HEK293T (cell line): ENCODE data around the gene ADAMTS7.
"Not testable (repeated sequence)": the region's sequence is repeated elsewhere in the genome, so short reads cannot be mapped to it uniquely, and the experiment has no call there.

ENCODE experiments used
- CTCF ChIA-PET: fragments of 350-600 bp; formaldehyde crosslinking; extraction: SDS; loops from one replicate; lab custom pipeline; 2021; ENCODE audit warnings: antibody characterized with exemption, inconsistent platforms; lab: Yijun Ruan, JAX
- POLR2A ChIA-PET: fragments of 350-600 bp; formaldehyde crosslinking; extraction: SDS; loops from one replicate; lab custom pipeline; 2020; ENCODE audit warnings: antibody characterized with exemption, inconsistent platforms; lab: Yijun Ruan, JAX
- DNase-seq: peaks from one replicate; pipeline ENCODE4 v3.0.0; 2012; ENCODE audit warnings: mixed read lengths; ENCODE audit errors: extremely low spot score
- ARNT ChIP-seq: fragments of 450-650 bp; IDR thresholded peaks from 2 replicates; pipeline ENCODE4 v1.6.1; 2017; ENCODE audit warnings: mild to moderate bottlenecking
- BHLHE40 ChIP-seq: fragments of 450-650 bp; IDR thresholded peaks from 2 replicates; pipeline ENCODE4 v1.6.1; 2016; ENCODE audit warnings: mild to moderate bottlenecking, moderate library complexity, borderline replicate concordance
- CTBP1 ChIP-seq: fragments of 450-650 bp; IDR thresholded peaks from 2 replicates; pipeline ENCODE4 v1.6.1; 2016; ENCODE audit warnings: borderline replicate concordance
- ELF4 ChIP-seq: fragments of 450-650 bp; IDR thresholded peaks from 2 replicates; pipeline ENCODE4 v1.6.1; 2017; ENCODE audit warnings: antibody characterized with exemption
- FOXA1 ChIP-seq: fragments of 450-650 bp; IDR thresholded peaks from 2 replicates; pipeline ENCODE4 v1.6.1; 2016; ENCODE audit warnings: mild to moderate bottlenecking
- FOXK2 ChIP-seq: fragments of 450-650 bp; IDR thresholded peaks from 2 replicates; pipeline ENCODE4 v1.6.1; 2016; ENCODE audit warnings: mild to moderate bottlenecking
- FOXM1 ChIP-seq: fragments of 450-650 bp; IDR thresholded peaks from 2 replicates; pipeline ENCODE4 v1.6.1; 2017; ENCODE audit warnings: mild to moderate bottlenecking, borderline replicate concordance
- HDGF ChIP-seq: fragments of 450-650 bp; IDR thresholded peaks from 2 replicates; pipeline ENCODE4 v1.6.1; 2017; ENCODE audit warnings: antibody characterized with exemption, borderline replicate concordance
- L3MBTL2 ChIP-seq: fragments of 450-650 bp; conservative IDR thresholded peaks from 2 replicates; pipeline ENCODE4 v1.6.1; 2016; ENCODE audit warnings: mild to moderate bottlenecking
- LEF1 ChIP-seq: fragments of 450-650 bp; IDR thresholded peaks from 2 replicates; pipeline ENCODE4 v1.6.1; 2017; ENCODE audit warnings: mild to moderate bottlenecking, borderline replicate concordance
- NFRKB ChIP-seq: fragments of 450-650 bp; IDR thresholded peaks from 2 replicates; pipeline ENCODE4 v1.6.1; 2016; ENCODE audit warnings: mild to moderate bottlenecking, moderate library complexity
- SP1 ChIP-seq: fragments of 450-650 bp; IDR thresholded peaks from 2 replicates; pipeline ENCODE4 v1.6.1; 2017
- SUZ12 ChIP-seq: fragments of 450-650 bp; IDR thresholded peaks from 2 replicates; pipeline ENCODE4 v1.6.1; 2016; ENCODE audit warnings: mild to moderate bottlenecking
- TARDBP ChIP-seq: fragments of 450-650 bp; IDR thresholded peaks from 2 replicates; pipeline ENCODE4 v1.6.1; 2016
- ZNF384 ChIP-seq: fragments of 450-650 bp; IDR thresholded peaks from 2 replicates; pipeline ENCODE4 v1.6.1; 2016
- TF ChIP-seq, protein P1 (sequence below): fragments of 450-650 bp; IDR thresholded peaks from 2 replicates; pipeline ENCODE4 v1.6.1; 2016

The ADAMTS7 gene

DNA sequence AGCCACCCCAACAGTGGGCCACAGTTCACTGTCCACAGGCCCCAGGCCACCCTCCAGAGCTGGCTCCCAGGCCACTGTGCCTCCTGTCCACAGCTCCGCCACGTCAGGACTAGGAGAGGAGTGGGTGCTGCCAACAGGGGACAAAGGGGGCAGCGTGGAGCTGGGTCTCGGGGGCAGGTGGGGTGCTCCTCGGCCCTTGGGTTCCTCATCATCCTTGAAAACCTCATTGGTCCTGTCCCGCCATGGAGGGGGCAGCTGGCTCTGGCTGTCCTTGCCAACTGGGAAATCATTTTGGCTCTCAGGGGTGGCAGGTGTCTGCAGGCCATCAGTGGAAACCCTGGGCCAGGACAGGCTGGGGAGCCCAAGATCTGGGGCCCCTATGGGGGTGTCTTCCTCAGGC is 45.2 kb downstream of the ADAMTS7 start:
- ChIA-PET POLR2A (no interaction called here), CTCF (no interaction called here)

DNA sequence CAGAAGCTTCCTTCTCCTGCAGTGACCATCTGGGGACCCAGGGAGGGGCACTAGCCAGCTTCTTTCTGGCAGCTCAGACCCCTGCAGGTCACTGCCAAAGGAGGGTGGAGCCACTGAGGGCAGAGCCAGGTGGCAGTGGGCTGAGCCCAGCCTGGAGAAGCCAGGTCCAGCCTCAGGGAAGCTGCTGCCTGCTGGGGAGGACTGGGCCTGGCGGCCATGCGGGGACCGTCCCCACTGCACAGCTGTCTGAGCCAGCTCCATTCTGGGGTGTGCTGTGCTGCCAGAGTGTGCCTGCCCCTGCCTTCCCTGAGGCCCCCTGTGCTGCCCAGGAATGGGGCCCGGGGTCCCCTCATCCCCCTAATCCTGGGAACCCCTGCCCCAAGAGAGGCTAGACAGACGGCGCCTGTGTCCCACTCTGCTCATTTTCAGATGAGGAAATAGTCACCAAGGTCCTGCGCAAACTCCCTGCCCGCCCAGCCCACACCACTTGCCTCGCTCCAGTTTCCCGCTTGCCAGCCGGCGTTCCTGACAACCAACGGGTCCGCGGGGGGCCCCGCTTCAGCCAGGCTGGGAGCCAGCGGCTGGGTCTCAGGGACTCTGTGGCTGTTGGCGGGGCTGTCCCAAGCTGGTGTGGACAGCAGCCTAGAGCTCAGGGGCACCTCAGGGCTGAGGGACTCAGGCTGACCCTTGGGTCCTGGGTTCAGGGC is 46.0 kb downstream of the ADAMTS7 start:
- CTCF ChIA-PET: interaction anchor here (0.7 kb wide), 1 partner anchor 39 kb away, joined by 3 read pairs; no protein-coding TSS in a partner anchor
- POLR2A ChIA-PET, DNase-seq: not testable (repeated sequence)

More for the DNA sequence above, 45.2 kb downstream of the ADAMTS7 start:
- DNase-seq: no peak
- TF ChIP-seq ARNT (no peak), ELF4 (no peak), CTBP1 (no peak), FOXM1 (no peak), HDGF (no peak), SP1 (no peak), FOXK2 (no peak), ZNF384 (no peak), NFRKB (no peak), BHLHE40 (no peak), TARDBP (no peak), L3MBTL2 (no peak), LEF1 (no peak), FOXA1 (no peak), SUZ12 (no peak)
- TF ChIP-seq, protein P1, sequence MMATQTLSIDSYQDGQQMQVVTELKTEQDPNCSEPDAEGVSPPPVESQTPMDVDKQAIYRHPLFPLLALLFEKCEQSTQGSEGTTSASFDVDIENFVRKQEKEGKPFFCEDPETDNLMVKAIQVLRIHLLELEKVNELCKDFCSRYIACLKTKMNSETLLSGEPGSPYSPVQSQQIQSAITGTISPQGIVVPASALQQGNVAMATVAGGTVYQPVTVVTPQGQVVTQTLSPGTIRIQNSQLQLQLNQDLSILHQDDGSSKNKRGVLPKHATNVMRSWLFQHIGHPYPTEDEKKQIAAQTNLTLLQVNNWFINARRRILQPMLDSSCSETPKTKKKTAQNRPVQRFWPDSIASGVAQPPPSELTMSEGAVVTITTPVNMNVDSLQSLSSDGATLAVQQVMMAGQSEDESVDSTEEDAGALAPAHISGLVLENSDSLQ: no peak

DNA sequence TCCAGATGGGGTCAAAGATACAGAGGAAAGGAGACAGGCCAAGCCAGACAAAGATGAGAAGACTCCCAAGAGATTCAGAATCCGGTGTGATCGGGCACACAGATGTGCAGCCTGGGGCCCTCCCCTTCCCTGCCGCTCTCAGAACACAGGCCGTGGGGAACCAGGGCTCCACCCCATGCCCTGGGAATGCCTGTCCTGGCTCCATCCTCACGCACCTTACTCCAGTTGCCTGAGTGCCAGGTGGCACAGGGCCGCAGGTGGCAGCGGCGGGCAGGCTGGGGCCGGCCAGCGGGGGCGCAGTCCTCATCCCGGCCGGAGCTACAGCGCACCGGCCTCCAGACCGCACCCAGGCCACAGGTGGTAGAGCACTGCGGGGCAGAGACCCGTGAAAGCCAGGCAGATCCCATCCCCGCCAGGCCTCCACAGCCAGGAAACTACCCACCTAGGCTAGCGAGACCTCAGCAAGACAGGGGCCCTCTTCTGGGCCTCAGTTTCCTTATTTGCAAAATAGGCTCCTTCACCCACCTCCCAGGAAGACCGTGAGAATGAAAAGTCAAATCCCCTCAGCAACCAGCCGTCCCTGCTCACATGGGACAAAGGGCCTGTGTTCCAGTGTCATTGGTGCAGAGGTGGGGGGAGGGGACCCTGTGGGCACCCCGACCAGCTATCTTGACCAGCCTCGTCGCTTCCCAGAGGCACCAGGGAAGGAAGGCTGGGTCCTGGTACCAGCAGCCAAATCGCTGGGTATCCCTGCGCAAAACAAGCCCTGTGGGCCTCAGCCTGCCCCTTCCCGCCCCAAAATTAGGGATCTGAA is 46.7 kb downstream of the ADAMTS7 start:
- POLR2A ChIA-PET, DNase-seq: not testable (repeated sequence)
- CTCF ChIA-PET: interaction anchor here (0.7 kb wide), 1 partner anchor 40 kb away, joined by 3 read pairs; no protein-coding TSS in a partner anchor

DNA sequence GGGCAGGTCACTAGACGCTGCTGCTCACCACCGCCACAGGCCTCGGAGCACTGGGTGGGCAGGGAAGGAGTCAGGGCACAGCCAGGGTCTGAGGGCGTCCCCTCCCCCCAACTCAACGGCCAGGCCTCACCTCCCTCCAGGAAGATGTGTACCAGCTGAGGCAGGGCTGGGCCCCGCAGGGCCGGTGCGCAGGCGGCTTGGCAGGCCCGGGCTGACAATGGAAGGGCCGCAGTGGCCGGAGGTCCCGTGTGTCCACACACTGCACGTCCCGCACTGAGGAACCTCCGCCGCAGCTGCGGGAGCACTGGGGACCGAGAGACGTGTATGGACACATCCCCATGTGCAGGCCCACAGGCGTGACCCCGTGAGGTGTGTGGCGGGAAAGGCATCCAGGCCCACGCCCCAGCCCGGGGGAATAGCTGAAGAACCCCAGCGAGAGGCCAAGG is 47.4 kb downstream of the ADAMTS7 start:
- ChIA-PET CTCF (no interaction called here), POLR2A (no interaction called here)
- TF ChIP-seq SUZ12: no peak
- TF ChIP-seq TARDBP: no peak
- TF ChIP-seq, protein P1: no peak
- TF ChIP-seq FOXK2: no peak
- TF ChIP-seq BHLHE40: no peak
- TF ChIP-seq L3MBTL2: no peak
- TF ChIP-seq NFRKB: no peak
- no peak for DNase-seq

DNA sequence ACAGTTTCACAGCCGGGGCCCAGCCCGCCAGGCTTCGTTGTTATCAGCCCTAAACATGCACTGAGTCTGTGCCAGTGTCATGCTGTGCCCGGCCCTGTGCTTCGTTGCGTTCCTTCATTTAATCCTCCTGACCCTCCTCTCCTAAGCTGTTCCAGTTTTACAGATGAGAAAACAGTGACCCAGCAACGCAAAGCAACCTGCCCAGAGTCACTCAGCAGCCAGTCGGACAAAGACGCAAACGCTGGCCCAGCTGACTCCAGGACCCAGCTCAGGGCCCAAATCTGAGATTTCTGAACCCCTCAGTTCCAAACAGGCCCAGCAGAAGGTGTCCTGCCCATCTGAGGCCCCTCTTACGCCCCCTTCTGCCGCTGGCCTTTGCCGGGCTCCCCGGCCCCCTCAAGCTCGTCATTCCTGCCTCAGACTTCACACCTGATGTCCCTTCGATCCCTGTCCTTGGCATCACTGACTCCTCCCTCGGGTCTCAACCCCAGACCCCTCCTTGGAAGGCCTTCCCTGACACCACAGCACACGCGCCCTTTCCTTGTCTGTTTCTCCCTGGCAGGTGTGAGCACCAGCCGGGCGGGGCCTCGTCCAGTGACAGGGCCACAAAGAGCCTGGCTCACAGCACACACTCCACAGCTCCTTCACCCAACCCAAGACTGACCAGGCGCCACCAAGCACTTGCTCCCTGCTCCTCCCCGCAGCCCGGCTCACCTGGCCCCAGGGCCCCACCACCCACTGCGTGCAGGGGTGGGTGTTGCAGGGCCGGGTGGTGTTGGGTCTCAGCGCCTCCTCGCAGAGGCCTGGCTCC is 48.1 kb downstream of the ADAMTS7 start:
- DNase-seq: no peak
- TF ChIP-seq LEF1: no peak
- no peak for TF ChIP-seq HDGF
- no peak for TF ChIP-seq FOXK2
- no peak for TF ChIP-seq SP1
- no peak for TF ChIP-seq FOXA1
- TF ChIP-seq NFRKB: no peak
- CTCF ChIA-PET: no interaction called here
- POLR2A ChIA-PET: no interaction called here

DNA sequence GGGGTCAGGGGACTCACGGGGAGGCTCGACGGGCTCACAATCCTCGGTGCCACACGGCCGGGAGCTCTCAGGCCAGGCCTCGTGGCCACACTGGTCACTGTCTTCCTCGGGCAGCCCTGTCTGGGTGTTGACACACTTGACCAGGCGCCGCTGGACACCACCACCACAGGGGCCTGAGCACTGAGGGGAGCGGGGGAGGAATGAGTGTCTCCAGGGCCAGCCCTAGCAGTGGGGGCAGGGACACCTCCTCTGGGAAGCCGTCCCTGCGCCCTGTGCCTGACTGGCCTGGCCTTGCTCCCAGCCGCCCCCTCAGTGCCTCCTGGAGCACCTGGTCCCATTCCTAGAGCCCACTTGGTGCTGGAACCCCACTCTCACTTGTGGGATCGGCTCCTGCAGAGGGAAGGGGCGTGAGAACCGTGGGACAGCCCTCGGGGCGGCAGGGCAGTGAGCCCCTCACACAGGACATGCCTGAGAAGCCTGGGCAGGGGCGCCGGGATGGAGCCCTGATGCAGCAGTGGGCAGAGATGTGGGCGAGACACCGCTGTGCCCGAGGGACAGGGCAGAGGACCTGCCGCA is 48.8 kb downstream of the ADAMTS7 start:
- POLR2A ChIA-PET, CTCF ChIA-PET, DNase-seq: not testable (repeated sequence)

DNA sequence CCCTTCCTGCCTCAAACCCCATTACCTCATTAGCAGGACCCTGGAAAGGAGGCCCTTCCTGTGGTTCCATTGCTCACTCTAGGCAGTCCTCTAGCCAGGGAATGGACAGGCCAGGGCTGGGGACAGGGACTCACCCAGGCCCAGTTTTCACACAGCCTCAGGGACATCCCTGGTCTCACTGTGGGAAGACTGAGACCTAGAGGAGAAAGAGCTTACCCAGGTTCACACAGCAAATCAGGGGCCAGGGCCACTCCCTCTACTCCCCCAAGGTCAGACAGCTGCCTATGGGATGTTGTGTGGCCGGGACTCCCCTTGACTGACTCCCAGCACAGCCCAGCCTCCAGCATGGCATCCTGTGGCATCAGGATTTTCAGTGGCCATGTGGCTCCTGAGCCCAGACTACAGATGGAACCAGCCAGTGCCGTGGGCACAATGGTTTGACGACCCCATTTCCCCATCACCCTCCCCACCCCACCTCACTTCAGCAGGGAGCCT is 49.3 kb downstream of the ADAMTS7 start:
- ChIA-PET POLR2A (interaction anchor here (0.8 kb wide), 1 partner anchor 9 kb away, joined by 3 read pairs; no protein-coding TSS in a partner anchor), CTCF (no interaction called here)
- TF ChIP-seq SP1 (no peak), ZNF384 (no peak), FOXM1 (no peak), CTBP1 (no peak), ELF4 (no peak), FOXA1 (no peak), SUZ12 (no peak), BHLHE40 (no peak), L3MBTL2 (no peak), HDGF (no peak), FOXK2 (no peak), NFRKB (no peak), TARDBP (no peak), LEF1 (no peak)
- TF ChIP-seq, protein P1: no peak
- no peak for DNase-seq

DNA sequence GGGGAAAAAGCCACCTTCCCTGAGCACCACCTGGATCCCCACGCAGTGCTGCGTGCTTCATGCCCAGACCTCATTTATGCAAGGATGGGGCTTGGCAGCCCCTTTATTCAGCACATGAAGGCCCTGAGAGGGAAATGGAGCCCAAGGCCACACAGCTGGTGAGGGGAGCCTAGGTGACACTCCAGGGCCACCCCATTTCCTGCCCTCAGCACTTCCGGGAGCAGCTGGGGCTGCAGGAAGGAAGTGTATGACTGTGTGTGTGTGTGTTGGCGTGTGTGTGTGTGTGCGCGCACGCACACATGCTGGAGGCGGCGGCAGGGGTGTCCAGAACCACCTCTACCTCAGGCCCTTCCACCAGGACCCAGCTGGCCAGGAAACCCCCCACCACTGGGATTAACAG is 49.8 kb downstream of the ADAMTS7 start:
- POLR2A ChIA-PET: interaction anchor here (0.8 kb wide), 1 partner anchor 9 kb away, joined by 3 read pairs; no protein-coding TSS in a partner anchor
- CTCF ChIA-PET, DNase-seq: not testable (repeated sequence)
